ENCODE results near the gene RGS7.
"Not testable (repeated sequence)": the region's sequence is repeated elsewhere in the genome, so short reads cannot be mapped to it uniquely, and the experiment has no call there.

The RGS7 gene

GRCh38 chr1:240985081-240985480, 371.9 kb downstream of the RGS7 start:
- no peak for DNase-seq (ENCODE audit: low read depth in 2 of 2)

- no peak for DNase-seq (ENCODE audit: low read depth in 2 of 2)
Observed at GRCh38 chr1:240980342-240980741, 376.7 kb downstream of the RGS7 start.

GRCh38 chr1:240976685-240977084, 380.3 kb downstream of the RGS7 start:
- no peak for DNase-seq (ENCODE audit: low read depth in 2 of 2)

- no peak for DNase-seq (ENCODE audit: low read depth in 2 of 2)
Observed at GRCh38 chr1:240973875-240974274, 383.1 kb downstream of the RGS7 start.

GRCh38 chr1:240972059-240972458, 384.9 kb downstream of the RGS7 start:
- DNase-seq (ENCODE audit: low read depth in 2 of 2) = not testable (repeated sequence)

- DNase-seq (ENCODE audit: low read depth in 2 of 2) = no peak
Observed at GRCh38 chr1:240970253-240970652, 386.8 kb downstream of the RGS7 start.

- DNase-seq (ENCODE audit: low read depth in 2 of 2) = no peak
Observed at GRCh38 chr1:240968864-240969263, 388.1 kb downstream of the RGS7 start.

GRCh38 chr1:240967070-240967724, 389.8 kb downstream of the RGS7 start:
- DNase-seq (ENCODE audit: low read depth in 2 of 2) = no peak

GRCh38 chr1:240965581-240966091, 391.4 kb downstream of the RGS7 start:
- no peak for DNase-seq (ENCODE audit: low read depth in 2 of 2)

GRCh38 chr1:240962086-240962485, 394.9 kb downstream of the RGS7 start:
- DNase-seq (ENCODE audit: low read depth in 2 of 2) = no peak

GRCh38 chr1:240956424-240956823, 400.6 kb downstream of the RGS7 start:
- DNase-seq (ENCODE audit: low read depth in 2 of 2) = no peak

GRCh38 chr1:240956020-240956419, 401.0 kb downstream of the RGS7 start:
- no peak for DNase-seq (ENCODE audit: low read depth in 2 of 2)

GRCh38 chr1:240947438-240948224, 409.4 kb downstream of the RGS7 start:
- DNase-seq (ENCODE audit: low read depth in 2 of 2) = no peak

GRCh38 chr1:240946926-240947325, 410.1 kb downstream of the RGS7 start:
- DNase-seq (ENCODE audit: low read depth in 2 of 2) = no peak

GRCh38 chr1:240942901-240943300, 414.1 kb downstream of the RGS7 start:
- DNase-seq (ENCODE audit: low read depth in 2 of 2) = no peak

- no peak for DNase-seq (ENCODE audit: low read depth in 2 of 2)
Observed at GRCh38 chr1:240941701-240942370, 415.2 kb downstream of the RGS7 start.

GRCh38 chr1:240936911-240937668, 419.9 kb downstream of the RGS7 start:
- no peak for DNase-seq (ENCODE audit: low read depth in 2 of 2)

GRCh38 chr1:240935920-240936319, 421.1 kb downstream of the RGS7 start:
- DNase-seq (ENCODE audit: low read depth in 2 of 2) = no peak

- DNase-seq (ENCODE audit: low read depth in 2 of 2) = no peak
Observed at GRCh38 chr1:240931031-240931430, 426.0 kb downstream of the RGS7 start.

GRCh38 chr1:240928265-240928664, 428.7 kb downstream of the RGS7 start:
- DNase-seq (ENCODE audit: low read depth in 2 of 2) = no peak

- no peak for DNase-seq (ENCODE audit: low read depth in 2 of 2)
Observed at GRCh38 chr1:240927821-240928220, 429.2 kb downstream of the RGS7 start.

GRCh38 chr1:240925273-240925672, 431.7 kb downstream of the RGS7 start:
- no peak for DNase-seq (ENCODE audit: low read depth in 2 of 2)

All from activated CD8-positive, alpha-beta memory T cell treated with anti-CD3 and anti-CD28 coated beads for 4 hours (primary cell).